GM21360 (cell line): ENCODE results near the gene TRIM66.

Experiments used
- ATAC-seq: cut with Tn5 transposase; IDR thresholded peaks from one replicate; pipeline ENCODE4 v1.9.1; 2021; ENCODE audit warnings: mild to moderate bottlenecking, moderate library complexity; ENCODE audit not compliant: unreplicated experiment

TRIM66 gene

GRCh38 chr11:8614497-8614896 lies 68.0 kb downstream of the TRIM66 start:
- ATAC-seq, result no peak

GRCh38 chr11:8613036-8613435 lies 69.4 kb downstream of the TRIM66 start:
- ATAC-seq, result no peak

- no peak for ATAC-seq
These were observed 69.9 kb downstream of the TRIM66 start for GRCh38 chr11:8612522-8612921.

GRCh38 chr11:8610532-8611116 lies 71.8 kb downstream of the TRIM66 start:
- no peak for ATAC-seq

GRCh38 chr11:8608652-8609051 lies 73.8 kb downstream of the TRIM66 start:
- ATAC-seq, result no peak

GRCh38 chr11:8605971-8606563 lies 76.4 kb downstream of the TRIM66 start:
- ATAC-seq, result no peak

GRCh38 chr11:8604078-8604723 lies 78.3 kb downstream of the TRIM66 start:
- ATAC-seq, result peak; percentile 78

GRCh38 chr11:8603696-8604077 lies 78.8 kb downstream of the TRIM66 start:
- ATAC-seq, result peak; percentile 22

- no peak for ATAC-seq
These were observed 80.9 kb downstream of the TRIM66 start for GRCh38 chr11:8601376-8602133.

GRCh38 chr11:8598506-8598905 lies 84.0 kb downstream of the TRIM66 start:
- no peak for ATAC-seq

GRCh38 chr11:8597182-8597581 lies 85.3 kb downstream of the TRIM66 start:
- no peak for ATAC-seq

- ATAC-seq, result no peak
These were observed 85.9 kb downstream of the TRIM66 start for GRCh38 chr11:8596504-8597046.

- peak; percentile 88 for ATAC-seq
These were observed 88.2 kb downstream of the TRIM66 start, which contains the start of gene STK33 for GRCh38 chr11:8593935-8594909. STK33 (minus strand) TSS chr11:8594228; CDS start chr11:8474905, 119,323 bp downstream.

GRCh38 chr11:8593455-8593854 lies 89.0 kb downstream of the TRIM66 start:
- ATAC-seq, result peak; percentile 32

- no peak for ATAC-seq
These were observed 94.5 kb downstream of the TRIM66 start for GRCh38 chr11:8587915-8588314.

GRCh38 chr11:8586805-8587204 lies 95.7 kb downstream of the TRIM66 start:
- ATAC-seq, result no peak

GRCh38 chr11:8586184-8586583 lies 96.3 kb downstream of the TRIM66 start:
- no peak for ATAC-seq

- ATAC-seq, result no peak
These were observed 98.0 kb downstream of the TRIM66 start for GRCh38 chr11:8584511-8584910.

- no peak for ATAC-seq
These were observed 98.4 kb downstream of the TRIM66 start for GRCh38 chr11:8584082-8584481.

- no peak for ATAC-seq
These were observed 101.2 kb downstream of the TRIM66 start for GRCh38 chr11:8581300-8581699.
